Measurements from ENCODE around the gene RANBP3.
"Not testable (repeated sequence)": the region's sequence is repeated elsewhere in the genome, so short reads cannot be mapped to it uniquely, and the experiment has no call there.

Gene RANBP3

DNA sequence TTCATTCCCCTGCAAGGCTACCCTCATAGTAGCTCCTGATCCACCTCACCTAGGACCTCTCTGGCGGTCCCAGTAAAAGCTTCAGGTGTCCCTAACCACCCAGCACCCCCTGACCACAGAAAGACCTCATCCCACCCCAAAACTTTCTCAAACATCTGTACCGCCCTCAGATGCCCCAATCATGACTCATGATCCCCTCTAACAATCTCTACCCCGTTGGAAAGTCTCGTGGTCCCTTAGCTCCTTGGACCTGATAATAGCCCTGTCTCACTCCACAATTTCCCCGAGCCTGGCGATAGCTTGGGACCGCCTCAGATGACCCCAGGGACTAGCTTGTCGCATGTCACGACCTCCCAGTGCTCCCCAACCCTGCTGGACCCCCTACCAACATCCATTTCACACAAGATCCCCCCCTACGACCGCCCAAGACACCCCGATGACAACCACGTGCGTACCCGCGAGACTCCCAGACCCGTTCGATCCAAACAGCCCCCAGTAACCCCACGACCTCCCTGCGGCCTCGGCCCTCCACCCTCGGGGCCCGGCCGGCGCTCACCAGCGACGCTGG is 74.8 kb downstream of the RANBP3 start:
- DNase-seq (ENCODE audit: low read depth): no peak

DNA sequence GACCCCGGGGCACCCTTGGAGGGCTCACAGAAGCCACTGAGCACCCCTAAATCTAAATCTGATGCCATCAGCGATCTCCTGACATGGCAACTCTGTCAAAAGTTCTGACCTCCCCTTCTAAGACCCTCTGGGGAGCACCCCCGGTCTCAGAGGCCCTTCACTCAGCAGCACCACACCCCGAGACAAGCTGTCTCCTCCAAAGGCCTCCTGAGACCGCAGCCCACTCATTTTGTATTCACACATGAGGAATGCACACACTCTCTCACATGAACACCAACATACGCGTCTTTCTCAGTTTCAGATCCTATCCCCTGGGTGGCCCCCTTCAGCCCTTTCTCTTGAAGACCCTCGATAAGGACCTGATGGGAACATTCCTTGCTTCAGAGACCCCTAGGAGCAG is 77.0 kb downstream of the RANBP3 start:
- no peak for DNase-seq (ENCODE audit: low read depth)

- DNase-seq (ENCODE audit: low read depth): no peak
Observed at GRCh38 chr19:5899728-5900526, 78.0 kb downstream of the RANBP3 start.

- no peak for DNase-seq (ENCODE audit: low read depth)
Observed at GRCh38 chr19:5897189-5897969, 80.6 kb downstream of the RANBP3 start.

DNA sequence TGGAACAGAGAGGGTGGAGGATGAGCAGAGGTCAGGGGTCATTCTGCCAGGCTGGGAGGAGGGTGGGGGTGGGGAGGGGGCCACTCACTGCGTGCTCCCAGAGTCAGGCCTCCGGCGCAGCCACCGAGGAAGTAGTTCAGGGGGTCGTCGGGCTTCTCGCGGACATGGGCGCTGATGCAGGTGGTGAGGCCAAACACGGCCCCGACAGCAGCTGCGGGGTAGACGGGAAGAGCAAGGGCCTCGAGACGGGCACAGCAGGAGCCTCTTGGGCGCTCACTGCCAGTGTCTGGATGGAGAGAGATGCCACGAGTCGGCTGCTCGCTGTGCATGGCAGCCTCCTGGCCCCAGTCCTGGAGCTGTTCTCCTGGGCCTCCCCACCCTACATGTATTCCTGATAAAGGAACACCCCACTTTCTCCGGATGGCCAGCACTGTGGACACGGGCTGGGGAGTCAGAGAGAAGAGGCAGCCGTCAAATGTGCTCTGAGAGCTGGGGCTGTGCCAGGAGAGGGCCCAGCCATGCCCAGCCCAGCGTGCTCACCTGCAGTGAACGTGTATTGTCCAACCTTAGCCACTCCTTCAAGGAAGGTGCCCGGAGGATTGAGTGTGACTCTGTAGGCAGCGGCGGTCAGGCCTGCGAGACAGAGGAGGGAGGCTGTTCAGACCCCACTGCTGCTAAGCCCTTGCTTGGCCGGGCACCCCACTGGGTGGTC is 81.4 kb downstream of the RANBP3 start:
- DNase-seq (ENCODE audit: low read depth): no peak

GRCh38 chr19:5895890-5896289 is 82.0 kb downstream of the RANBP3 start:
- DNase-seq (ENCODE audit: low read depth): no peak

GRCh38 chr19:5895409-5895808 is 82.5 kb downstream of the RANBP3 start:
- no peak for DNase-seq (ENCODE audit: low read depth)

DNA sequence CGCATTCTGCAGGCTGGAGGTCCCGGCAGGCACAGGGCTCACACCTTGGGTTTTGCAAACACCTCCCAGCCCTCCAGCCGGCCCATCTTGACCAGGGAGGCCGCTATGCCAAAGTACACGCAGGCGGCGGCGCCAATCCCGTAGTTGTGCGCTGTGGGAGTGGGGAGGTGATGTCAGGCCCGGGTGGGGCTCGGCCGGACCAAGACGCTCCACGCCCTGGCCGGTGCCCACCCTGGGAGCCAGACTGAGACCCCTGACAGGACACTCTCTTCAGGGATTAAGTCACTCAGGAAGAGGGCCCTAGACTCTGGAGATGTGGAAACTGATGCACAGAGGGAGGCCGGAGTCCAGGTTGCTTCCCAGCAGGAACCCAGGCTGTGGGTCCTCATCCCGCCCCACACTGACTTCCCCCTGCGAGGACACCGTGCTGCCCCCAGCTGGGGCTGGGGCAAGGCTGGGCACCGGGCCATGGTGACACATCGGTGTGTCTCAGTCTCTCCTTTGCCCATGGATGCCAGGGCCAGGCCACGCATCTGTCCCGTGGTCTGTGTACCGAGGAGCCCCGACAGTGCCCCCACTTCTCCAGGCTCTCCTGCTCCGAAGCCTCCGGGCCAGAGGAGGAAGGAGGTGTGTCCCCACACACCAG is 83.1 kb downstream of the RANBP3 start:
- no peak for DNase-seq (ENCODE audit: low read depth)

- no peak for DNase-seq (ENCODE audit: low read depth)
Observed at GRCh38 chr19:5893907-5894703, 83.8 kb downstream of the RANBP3 start.

- DNase-seq (ENCODE audit: low read depth): no peak
Observed at GRCh38 chr19:5893296-5893903, 84.5 kb downstream of the RANBP3 start.

- no peak for DNase-seq (ENCODE audit: low read depth)
Observed at GRCh38 chr19:5892772-5893275, 85.1 kb downstream of the RANBP3 start.

DNA sequence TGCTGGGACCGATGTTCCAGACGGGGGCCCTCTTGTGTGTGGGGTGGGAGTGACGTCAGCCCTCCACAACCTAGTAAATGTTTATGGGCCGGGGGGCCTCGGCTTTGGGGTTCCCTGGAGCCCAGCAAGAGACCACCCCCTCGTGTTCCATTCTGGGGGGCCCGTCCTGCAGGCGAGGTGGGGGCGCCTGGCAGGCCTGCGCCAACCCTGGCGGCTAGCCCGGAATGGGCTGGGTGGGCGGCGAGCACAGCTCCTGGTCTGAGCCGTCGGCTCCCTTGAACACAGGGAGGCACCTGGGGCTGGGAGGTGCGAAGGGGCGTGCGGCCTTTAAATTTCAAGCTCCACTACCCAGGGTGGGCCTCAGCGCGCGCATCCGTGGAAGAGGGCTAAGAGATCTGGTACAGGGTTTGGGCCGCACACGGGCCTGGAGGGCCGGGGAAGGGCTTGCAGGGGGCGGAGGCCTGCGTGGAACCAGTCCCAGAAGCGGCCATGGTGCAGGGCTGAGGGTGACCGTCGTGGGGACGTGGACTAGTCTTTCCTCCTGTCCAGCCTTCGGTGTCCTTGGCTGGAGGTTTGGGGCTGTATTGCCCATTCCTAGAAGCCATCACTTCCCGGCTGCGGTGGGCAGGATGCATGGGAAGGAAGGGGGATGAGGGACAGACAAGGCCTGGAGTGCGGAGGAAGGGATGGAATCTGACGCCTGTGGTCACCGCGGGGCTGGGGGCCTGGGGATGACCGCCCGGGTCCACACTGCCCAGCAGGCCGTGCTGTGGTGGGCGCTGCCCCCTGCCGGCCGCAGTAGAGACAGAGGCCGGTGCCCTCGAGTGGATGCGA is 85.8 kb downstream of the RANBP3 start:
- DNase-seq (ENCODE audit: low read depth): no peak

DNA sequence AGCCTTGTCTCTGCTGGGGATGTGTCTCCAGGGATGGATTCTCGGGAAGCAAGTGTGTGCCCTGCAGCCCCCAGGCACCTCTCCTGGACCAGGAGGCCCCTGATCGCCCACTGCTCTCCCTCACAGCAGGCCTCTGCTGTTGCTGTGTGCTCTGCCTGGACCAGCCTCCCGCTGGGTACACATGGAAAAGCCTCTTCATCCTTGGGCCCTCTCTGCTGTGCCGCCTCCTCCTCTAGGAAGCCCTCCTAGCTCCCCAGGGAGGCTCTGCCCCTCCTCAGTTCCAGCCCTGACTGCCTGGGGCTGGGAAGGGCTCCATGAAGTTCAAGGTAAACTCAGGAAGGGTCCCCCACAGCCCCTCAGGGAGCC is 86.4 kb downstream of the RANBP3 start:
- DNase-seq (ENCODE audit: low read depth): no peak

GRCh38 chr19:5890099-5890498 is 87.8 kb downstream of the RANBP3 start:
- DNase-seq (ENCODE audit: low read depth): no peak

GRCh38 chr19:5889288-5889971 is 88.5 kb downstream of the RANBP3 start:
- DNase-seq (ENCODE audit: low read depth): no peak

DNA sequence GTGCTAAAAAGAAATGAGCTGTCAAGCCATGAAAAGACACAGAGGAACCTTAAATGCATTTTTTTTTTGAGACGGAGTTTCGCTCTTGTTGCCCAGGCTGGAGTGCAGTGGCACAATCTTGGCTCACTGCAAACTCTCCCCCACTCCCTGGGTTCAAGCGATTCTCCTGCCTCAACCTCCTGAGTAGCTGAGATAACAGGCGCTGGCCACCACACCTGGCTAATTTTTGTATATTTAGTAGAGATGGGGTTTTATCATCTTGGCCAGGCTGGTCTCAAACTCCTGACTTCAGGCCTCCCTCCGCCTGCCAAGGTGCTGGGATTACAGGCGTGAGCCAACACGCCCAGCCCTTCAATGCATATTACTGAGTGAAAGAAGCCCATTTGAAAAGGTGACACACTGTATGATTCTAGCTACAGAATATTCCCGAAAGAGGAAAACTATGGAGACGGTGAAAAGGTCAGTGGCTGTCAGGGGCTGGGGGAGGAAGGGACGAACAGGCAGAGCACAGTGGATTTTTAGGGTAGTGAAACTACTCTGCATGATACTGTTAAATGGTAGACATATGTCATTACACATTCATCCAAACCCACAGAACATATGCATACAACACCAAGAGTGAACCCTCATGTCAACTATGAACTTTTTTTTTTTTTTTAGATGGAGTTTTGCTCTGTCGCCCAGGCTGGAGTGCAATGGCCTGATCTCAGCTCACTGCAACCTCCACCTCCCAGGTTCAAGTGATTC is 93.7 kb downstream of the RANBP3 start:
- not testable (repeated sequence) for DNase-seq (ENCODE audit: low read depth)

GRCh38 chr19:5883157-5883873 is 94.6 kb downstream of the RANBP3 start:
- not testable (repeated sequence) for DNase-seq (ENCODE audit: low read depth)

All from stimulated activated CD8-positive, alpha-beta memory T cell treated with anti-CD3 and anti-CD28 coated beads, Interleukin-15, amount 100 ng/mL, for 24 hours (primary cell).